ENCODE results near the gene IP6K1.
A peak's percentile ranks its signal among the peaks of the same experiment; 100 is the strongest.

The IP6K1 gene

DNA sequence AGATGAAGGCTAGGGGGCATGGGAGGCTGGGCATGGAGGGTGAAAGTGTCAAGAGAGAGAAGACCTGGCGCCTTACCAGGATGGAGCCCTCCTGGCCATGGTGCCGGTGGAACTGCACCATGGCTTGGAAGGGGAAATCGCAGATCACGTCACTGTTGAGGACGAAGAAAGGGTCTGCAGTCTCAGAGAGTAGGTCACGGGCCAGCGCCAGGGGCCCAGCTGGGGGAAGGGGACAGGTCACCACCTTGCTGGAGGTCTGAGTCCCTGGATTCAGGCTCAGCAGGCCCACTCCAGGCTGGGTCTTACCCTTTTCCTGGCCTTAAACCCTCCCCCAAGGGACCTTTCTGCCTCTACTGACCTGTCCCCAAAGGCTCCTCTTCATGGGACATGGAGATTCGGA, 63.4 kb downstream of the IP6K1 start:
- DNase-seq: no peak

DNA sequence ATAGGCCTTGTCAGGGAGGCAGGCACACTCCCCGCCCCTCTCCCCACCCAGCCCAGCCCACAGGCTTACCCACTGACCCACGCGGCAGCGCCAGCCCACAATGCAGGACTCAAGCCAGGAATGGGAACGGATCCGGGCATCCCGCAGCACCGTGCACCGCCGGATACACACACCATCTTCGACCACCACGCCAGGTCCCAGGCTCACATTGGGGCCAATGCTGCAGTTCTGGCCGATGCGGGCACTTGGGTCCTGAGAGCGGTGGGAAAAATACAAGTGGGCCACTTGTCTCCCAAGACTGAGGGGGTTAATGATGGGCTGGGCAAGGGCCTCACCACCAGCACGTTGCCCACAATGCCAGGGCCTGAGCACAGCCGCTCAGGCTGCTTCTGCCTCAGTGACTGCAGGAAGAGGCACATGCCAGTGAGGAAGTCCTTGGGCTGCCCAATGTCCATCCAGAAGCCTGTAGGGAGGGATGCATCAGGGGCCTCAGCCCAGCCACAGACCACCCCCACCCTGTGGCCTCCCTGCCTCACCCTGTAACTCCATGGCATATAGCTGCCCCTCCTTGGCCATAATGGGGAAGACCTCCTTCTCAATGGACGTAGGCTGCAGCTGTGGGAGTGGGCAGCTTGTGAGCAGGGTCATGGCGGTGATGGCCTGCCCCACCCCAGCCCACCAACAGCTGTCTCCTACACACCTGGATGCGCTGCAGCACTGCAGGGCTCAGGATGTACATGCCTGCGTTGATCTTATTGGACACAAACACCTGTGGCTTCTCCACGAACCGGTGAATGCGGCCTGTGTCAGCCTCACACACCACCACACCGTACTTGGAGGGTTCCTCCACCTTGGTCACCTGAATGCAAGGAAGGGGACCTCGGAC, 64.2 kb downstream of the IP6K1 start:
- DNase-seq: no peak

DNA sequence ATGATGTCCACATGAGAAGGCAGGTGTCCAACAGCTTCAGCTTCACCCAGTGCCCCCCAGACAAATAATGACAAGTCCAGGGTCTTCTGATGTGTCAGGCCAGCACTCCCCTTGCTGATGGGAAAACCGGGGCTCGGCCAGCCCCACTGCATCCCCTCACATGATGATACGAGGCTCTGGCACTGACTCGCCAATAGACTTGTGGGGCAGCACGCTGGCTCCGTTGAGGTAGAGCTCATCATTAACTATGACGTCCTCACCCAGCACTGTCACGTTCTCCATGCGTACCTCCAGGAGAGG, 64.8 kb downstream of the IP6K1 start:
- no peak for DNase-seq

DNA sequence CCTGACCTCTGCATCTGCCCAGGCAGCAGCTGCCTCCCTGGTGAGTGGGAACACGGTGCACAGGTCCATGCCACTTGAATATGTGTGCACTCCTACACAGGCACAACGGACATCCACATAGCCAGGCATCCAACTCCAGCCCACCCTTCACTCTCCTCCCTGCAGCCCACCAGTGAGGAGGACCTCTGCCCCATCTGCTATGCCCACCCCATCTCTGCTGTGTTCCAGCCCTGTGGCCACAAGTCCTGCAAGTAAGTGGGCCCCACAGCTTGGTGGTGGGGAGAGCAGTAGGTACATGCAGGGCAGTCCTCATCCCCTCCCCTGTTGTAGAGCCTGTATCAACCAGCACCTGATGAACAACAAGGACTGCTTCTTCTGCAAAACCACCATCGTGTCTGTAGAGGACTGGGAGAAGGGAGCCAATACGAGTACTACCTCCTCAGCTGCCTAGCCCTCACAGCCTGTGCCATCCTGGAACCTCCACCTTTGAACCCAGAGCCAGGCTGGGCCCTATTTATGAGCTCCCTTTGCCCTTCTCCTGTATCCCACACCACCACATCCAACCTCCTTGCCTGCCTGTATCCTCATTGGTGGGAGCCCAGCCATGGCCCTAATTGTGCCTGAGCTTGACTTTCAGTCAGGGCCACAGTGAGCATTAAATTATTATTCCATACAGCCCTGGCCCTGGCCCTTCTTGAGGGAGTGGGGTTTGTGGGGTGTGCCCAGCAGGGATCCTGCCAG, 65.3 kb downstream of the IP6K1 start:
- no peak for DNase-seq

DNA sequence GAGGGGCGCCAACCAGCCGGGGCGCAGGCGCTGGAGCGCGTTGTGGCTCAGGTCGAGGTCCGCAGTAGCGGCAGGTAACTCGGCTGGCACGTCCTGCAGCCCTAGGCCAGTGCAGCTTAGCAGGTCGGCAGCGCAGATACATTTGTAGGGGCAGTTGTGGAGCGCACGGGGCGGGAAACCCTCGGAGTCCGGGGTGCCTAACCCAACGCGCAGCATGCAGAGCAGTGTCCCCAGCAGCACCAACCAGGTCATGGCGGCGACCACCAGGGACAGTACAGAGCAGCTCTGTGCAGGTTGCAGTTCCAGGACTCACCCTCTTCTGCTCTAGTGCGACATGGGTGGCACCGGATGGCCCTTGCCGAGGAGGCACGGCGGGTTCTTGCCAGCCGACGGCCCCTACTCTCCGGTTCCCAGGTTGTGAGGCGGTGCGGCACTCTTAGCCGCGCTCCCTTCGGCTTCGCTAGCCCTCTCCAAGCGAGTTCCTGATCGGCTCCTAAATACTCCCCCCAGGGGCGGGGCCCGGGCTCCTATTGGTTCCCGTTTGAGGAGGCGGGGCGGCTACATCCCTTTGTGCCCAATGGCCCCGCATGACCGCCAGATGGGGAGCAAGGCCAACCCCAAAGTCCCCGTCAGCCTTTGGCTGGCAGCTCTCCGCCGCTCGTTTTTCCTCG, 67.0 kb downstream of the IP6K1 start, which contains the start of gene AMIGO3:
AMIGO3 (minus strand) TSS at position 471 of the 671 bp plus-strand sequence; CDS start at position 252, 219 bp downstream.
- no peak for DNase-seq

DNA sequence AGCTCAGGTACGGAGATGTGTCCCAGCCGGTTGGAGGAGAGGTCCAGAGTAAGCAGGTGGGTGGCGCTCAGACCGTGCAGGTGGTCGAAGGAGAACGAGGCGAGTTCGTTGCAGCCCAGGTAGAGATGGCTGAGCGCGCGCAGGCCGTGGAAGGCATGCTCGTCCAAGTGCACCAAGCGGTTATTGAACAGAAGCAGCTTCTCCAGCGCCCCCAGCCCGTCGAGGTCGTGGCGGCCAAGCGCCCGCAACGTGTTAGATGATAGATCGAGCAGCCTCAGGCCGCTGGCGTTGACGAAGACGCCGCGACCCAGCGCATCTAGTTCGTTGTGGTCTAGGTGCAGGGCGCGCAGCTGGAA, 67.5 kb downstream of the IP6K1 start:
- no peak for DNase-seq

DNA sequence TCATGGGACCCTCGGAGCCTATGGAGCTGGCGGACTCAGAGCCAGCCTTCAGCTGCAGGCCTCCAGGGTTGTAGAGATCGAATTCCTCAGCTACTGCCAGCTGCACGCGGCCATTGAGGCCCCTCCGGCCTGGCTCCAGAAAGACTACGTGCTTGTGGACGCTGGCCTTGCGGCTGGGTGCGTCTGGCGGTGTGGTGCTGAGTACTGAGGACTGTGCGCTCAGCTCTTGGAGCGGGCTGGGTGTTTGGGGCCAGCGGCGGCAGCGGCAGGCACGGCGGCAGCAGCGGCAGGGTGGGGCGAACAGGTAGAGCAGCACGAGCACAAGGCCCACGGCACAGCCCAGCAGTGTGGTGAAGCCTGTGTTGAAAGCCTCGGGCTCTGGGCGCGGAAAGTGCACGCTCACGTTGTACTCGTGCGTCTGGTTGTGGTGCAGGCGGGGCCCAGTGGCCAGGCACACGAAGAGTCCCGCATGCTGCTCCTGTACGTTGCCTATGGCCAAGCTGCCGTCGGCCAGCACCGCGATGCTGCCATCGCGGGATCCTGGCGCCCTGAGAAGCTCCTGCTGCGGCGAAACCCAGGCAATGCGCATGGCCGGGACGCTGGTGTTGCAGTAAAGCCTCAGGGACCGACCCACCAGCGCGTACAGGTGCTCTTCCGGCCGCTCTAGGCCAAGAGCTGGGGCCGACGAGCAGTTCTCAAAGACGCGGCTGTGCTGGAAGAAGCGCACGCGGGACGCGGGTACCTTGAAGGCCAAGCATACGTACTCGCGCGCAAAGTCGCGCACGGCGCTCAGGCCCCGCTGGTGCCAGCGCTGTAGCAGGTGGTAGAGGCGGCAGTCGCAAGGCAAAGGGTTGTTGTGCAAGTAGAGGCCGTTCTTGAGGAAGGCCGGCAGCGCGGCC, 68.1 kb downstream of the IP6K1 start:
- DNase-seq: no peak

DNA sequence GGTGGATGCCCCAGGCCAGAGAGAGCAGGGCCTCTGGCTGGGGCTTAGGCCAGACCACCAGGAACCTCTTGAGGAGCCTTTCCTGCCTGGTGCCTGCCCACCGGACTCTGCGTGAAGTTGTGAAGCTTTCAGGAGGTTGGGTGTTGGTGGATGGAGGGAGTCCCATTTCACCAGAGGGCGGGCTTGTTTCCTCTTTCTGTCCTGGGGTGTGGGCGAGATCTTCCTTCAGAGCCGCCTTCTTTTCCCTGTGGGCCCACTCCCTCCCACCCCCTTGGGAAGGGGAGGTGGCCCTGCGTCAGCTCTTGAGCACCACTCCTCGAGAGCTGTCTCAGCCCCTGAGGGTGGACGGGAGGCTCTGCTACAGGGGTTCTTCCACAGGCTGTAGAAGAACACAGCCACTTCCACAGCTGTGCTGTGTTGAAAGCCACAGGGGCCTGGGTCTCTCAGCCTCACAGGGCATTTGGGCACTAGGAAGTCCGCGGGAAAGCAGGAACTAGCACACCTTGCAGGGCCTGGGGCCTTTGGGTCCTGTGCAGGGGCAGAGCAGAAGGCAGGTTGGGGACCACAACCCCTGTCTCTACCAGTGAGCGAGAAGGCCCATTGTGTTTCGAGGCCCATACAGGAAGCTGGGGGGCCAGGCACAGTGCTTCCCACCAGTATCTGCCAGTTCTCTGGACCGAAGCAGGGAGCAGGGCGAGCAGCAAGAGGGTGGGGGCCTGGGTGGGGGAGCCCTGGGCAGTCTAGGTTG, 69.0 kb downstream of the IP6K1 start:
- no peak for DNase-seq

DNA sequence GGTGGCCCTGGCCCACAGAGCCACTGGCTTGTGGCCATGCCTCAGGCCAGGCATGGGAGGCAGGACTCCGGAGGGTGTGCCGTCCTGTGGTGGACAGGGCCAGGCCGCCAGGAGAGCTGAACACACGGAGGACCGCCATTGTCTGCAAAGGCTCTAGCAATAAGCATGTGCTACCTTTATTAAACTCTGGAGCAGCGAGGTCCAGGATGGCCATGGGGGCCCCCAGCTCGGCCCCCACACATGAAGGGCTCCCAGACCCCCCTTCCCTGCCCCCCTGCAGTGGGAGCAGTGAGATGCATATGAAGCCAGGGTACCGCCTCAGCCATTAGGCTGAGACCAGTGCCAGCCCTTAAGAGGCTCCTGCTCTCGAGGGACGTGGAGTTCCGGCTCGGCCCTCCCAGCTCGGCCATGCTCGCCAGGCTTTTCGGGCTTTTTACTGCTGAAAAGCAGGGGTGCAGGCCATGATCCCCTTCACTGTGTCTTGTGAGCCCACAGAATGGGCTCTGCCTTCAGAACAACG, 69.6 kb downstream of the IP6K1 start:
- DNase-seq: no peak

DNA sequence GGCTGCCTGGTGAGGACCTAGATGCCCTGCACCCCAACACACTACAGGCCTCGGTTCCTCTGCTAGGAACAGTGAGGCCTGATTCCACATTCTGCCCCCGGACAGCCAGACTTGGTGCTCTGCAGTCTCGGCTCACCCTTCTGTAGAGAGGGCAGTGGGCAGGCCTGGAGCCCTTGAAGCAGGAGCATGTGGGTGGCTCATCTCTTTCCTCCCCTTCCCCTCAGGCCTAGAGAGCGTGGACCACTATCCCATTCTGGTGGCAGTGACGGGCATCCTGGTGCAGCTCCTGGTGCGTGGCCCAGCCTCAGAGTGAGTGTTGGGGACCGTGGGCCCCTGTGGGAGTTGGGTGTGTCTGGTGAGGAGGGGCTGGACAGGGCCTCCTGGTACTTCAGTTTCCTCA, 70.2 kb downstream of the IP6K1 start:
- no peak for DNase-seq

DNA sequence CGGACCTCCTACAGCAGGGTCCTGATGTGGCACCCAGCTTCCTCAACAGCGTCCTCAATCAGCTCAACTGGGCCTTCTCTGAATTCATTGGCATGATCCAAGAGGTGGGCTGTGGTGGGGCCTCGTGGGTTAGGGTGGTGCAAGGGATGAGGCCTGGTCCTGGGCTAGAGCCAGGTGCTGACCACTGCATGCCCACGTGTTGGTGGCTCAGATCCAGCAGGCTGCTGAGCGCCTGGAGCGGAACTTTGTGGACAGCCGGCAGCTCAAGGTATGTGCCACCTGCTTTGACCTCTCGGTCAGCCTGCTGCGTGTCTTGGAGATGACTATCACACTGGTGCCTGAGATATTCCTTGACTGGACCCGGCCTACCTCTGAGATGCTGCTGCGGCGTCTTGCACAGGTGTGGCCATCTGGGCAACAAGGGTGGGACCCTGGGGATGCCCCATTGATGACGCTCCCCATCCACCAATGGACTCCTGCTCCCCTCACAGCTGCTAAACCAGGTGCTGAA, 70.7 kb downstream of the IP6K1 start:
- DNase-seq: no peak

DNA sequence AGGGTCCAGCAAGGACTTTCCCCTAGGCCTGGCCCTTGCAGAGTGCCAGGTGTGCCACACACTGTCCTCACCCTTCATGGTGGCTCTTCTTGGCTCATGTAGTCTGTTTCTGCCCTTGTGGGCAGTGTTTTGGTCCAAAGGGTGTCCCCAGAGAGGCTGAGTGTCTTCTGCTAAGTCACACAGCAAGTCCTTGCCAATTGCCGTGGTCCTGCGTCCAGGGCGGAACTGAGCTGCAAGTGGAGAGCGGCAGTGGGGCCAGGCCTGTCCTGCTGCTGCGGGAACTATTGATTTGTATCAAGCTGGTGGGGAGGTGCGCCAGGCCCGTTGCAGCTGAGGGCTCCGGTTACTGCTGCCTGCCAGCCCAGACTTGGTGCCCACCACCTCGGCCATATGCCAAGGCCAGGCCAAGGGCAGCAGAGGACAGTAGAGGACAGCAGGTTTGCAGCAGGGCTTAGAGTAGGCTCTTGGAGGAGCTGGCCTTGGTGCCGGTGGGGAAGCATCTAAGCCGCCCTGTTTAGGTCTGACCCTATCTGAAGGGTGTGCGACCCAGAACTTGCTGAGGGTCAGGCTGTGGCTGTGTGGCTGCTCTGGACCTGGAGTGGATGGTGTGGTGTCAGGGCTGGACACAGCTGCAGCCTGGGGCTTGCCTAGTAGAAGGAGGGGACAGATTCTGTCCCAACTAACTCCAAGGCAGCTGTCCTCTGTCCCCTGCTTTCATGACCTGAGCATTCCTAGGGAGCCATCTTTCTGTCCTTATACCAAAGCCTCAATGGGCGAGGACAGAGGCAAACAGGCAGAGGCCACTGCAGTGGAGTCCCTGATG, 71.4 kb downstream of the IP6K1 start:
- DNase-seq: no peak

DNA sequence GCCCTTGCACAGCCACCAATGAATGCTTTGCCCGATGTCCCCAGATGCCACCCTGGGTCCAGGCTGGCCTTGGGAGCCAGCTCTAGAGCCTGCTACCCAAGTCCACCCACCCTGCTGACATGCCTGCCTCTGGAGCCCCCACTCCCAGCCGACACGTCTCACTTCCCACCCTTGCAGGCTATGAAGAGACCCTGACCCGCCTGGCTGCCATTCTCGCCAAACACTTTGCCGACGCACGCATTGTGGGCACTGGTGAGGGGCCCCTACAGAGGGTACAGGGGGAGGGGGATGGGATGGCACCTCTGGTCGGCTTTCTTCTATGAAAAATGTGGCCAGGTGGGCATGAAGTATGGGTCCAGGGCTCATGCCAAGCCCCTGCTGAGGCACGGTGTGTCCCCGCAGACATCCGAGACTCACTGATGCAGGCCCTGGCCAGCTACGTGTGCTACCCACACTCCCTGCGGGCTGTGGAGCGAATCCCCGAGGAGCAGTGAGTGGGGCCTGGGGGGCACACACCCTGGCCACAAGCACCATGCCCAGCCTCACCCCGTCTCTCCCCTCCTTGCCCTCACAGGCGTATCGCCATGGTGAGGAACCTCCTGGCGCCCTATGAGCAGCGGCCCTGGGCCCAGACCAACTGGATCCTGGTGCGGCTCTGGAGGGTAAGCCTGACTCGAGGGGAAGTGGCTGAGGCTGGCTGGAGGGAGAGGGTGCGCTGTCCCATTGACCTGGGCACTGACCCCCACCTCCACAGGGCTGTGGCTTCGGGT, 72.8 kb downstream of the IP6K1 start:
- no peak for DNase-seq

DNA sequence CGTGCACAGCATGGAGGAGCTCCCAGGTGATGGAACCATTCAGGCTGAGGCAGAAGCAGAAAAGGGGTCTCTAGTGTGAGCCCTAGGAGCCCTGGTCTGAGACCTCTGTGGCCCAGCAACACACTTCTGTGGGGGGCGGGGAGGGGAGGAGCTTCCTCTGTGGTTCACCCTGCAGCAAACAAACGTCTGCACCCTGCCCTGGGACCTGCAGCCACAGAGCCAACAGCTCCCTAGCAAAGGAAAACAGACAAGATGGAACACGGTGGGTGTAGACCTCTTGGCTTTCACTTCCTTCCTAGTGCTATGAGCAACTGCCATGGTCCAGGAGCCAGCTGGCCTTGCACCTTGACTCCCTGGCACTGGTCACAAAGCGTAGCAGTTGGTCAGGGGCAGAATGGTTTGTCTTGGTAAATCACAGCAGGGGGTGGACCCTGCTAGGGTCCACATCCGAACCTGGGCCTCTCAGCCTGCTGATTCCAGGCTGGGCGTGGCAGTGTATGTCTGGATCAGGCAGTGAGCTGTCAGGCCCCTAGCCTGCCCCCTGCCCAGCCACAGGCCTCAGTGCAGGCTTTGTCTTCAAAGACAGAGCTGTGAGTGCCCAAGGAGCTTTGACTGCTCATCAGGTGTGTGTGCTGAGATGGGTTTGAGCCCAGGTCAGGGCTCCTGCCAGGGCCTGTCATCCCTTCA, 73.6 kb downstream of the IP6K1 start:
- peak; percentile 23 for DNase-seq

DNA sequence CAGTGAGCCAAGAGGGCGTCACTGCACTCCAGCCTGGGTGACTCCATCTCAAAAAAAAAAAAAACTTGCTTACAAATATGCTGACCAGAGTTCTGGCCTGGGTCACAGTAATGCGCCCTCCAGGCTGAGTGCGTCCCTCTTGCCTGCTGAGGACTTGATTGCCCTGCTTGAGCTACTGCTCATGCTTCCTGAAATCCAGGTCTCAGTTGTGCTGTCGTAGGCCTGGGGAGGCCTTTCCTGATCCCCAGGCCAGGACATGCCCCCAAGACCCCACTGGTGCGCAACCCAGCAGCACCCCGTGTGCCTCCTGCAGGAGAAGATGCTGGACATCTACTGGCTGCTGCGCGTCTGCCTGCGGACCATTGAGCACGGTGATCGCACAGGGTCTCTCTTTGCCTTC, 74.2 kb downstream of the IP6K1 start:
- DNase-seq: no peak

DNA sequence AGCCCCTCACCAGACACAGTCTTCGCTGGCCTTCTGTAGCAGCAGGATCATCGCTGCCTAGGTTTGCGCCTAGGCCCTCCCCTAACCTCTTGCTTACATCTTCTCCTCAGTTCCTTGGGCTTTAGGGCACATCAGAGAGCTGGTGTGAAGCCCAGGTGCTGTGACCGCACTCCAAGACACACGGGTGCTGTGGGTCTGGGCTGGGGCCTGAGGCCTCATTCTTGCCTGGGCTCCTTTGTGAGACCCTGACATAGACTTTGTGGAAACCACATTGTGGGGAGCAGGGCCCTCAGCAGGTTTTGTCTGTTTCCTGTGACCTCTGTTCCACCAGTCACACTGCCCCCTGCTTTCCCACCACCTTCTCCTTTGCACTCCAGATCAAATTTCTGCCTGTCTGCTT, 74.9 kb downstream of the IP6K1 start:
- DNase-seq: peak; percentile 42

DNA sequence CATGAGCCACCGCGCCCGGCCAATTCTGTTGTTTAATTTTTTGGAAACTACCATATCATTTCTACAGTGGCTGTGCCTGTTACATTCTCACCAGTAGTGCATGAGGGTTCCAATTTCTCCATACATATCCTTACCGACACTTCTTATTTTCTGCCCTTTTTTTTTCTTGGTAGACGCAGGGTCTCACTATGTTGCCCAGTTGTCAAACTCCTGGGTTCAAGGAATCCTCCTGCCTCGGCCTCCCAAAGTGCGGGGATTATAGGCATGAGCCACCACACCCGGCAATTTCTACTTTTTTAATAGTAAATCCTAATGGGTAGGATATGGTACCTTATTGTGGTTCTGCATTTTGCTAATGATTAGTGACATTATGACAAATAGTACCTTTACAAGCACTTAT, 76.5 kb downstream of the IP6K1 start:
- DNase-seq: no peak

DNA sequence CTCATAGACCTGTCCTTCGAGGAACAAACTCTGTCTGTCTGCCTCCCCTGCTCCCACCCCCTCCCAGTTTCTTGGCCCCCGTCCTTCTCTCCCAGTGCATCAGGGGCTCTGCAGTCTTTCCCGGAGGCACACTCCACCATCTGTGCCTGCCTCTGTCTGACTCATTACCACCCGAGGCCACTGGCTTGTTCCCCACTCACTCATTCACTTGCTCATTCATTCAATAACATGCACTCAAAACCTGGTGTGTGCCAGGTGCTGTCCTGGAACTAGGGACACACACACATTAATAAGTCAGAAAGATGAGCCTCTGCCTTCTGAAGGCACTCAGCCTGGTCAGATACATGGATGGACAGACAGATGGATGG, 79.2 kb downstream of the IP6K1 start:
- no peak for DNase-seq

DNA sequence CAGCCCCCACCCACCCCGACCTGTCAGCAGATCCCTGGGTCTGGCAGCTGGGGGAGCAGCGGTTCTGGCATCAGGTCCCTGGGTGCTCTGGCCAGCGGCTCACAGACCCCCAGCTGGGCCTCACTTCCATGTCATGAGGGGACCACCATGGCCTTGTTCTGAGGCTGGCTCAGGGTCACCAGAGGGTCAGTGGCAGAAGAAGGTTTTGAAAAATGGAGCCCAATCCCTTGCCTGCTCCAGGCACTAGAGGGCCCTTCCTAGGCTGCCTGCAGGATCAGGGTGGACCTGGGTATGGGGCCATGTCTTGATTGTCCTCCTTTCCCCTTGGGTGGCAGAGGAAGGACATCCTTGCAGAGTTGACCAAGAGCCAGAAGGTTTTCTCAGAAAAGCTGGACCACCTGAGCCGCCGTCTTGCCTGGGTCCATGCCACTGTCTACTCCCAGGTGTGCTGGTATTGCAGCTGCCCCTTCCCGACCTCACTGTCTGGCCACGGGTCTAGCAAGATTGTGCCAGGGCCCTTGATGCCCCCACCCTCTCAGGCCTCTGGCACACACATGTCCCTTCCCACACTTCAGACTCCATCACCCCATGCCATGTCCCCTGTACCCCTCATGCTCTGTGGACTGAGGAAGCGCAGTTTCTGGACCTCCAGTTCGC, 79.8 kb downstream of the IP6K1 start:
- no peak for DNase-seq
